Endothelial cell of umbilical vein (primary cell): ENCODE data around the gene THSD7A. TPM values are rescaled to one million over a fixed set of nuclear protein-coding genes. Genes with fewer than 3 reads are reported as not detected.

Experiments used
- BruUV-seq: library from RNA; stranded (reverse); fragments of 400-500 nt; replicated peaks from 2 replicates; lab custom pipeline; 2021; lab: Mats Ljungman, UMichigan
- CTCF ChIA-PET: fragments of 300-600, 350-600 bp; sonication (Branson Sonifier 250); formaldehyde crosslinking; loops from one replicate; lab custom pipeline; 2021; ENCODE audit warnings: antibody characterized with exemption, inconsistent platforms; lab: Charles Lee
- POLR2A ChIA-PET: fragments of 300-600, 350-600 bp; sonication (Branson Sonifier 250); formaldehyde crosslinking; loops from one replicate; lab custom pipeline; 2021; ENCODE audit warnings: antibody characterized with exemption, inconsistent platforms; lab: Charles Lee
- DNase-seq: peaks from one replicate; pipeline ENCODE4 v3.0.0-alpha.2; 2011; ENCODE audit warnings: low read depth, low spot score
- FAIRE-seq: peaks from 2 replicates; lab custom pipeline; 2011; peaks lifted over from hg19 to GRCh38; lab: Jason Lieb, UNC
- H2AFZ ChIP-seq: 2 replicates; pipeline ENCODE4 v1.6.0; 2012; ENCODE audit warnings: low read depth, low read length, control low read depth, inconsistent platforms
- H3K27ac ChIP-seq: 2 replicates; pipeline ENCODE4 v1.5.1; 2011; ENCODE audit warnings: low read depth, mild to moderate bottlenecking, control low read depth, low read length, moderate library complexity; ENCODE audit not compliant: insufficient read depth
- H3K27me3 ChIP-seq, 2 experiments: 2 replicates each; pipeline versions ENCODE4 v1.6.0 to v1.6.1; 2011; ENCODE audit warnings: low read length in 2 of 2, mixed read lengths in 1 of 2; ENCODE audit not compliant: control insufficient read depth in 2 of 2, insufficient read depth in 2 of 2
- H3K36me3 ChIP-seq, 2 experiments: 2 replicates in 1 of 2; 3 replicates in 1 of 2; pipeline ENCODE4 v1.5.1; 2011; ENCODE audit warnings: low read length in 2 of 2, mild to moderate bottlenecking in 1 of 2, moderate library complexity in 1 of 2; ENCODE audit not compliant: control insufficient read depth in 2 of 2, insufficient read depth in 2 of 2; ENCODE audit errors: extremely low read depth in 1 of 2
- H3K4me1 ChIP-seq: 3 replicates; pipeline ENCODE4 v1.5.1; 2011; ENCODE audit warnings: mild to moderate bottlenecking, low read length; ENCODE audit not compliant: control insufficient read depth, insufficient read depth; ENCODE audit errors: extremely low read depth
- H3K4me2 ChIP-seq: 2 replicates; pipeline ENCODE4 v1.6.1; 2011; ENCODE audit warnings: low read length, control low read depth, mixed read lengths; ENCODE audit not compliant: insufficient read depth
- H3K4me3 ChIP-seq, 3 experiments: fragments of 200-600 bp in 1 of 3; sonication (generic), shearing (Covaris generic) in 1 of 3; replicated peaks in 1 of 3; 2 replicates each; pipeline ENCODE4 v1.5.1; 2011 to 2016; ENCODE audit warnings: control low read depth in 3 of 3, low read length in 3 of 3, mild to moderate bottlenecking in 2 of 3, inconsistent platforms in 1 of 3, low read depth in 1 of 3, moderate library complexity in 1 of 3; ENCODE audit not compliant: insufficient read depth in 1 of 3
- H3K79me2 ChIP-seq: 2 replicates; pipeline ENCODE4 v1.6.0; 2012; ENCODE audit warnings: low read length, inconsistent platforms; ENCODE audit not compliant: control insufficient read depth, insufficient read depth
- H3K9ac ChIP-seq: replicated peaks from 2 replicates; pipeline ENCODE3; 2011; ENCODE audit warnings: low read length, control low read depth; ENCODE audit not compliant: insufficient read depth; ENCODE audit errors: extremely low read depth
- H3K9me1 ChIP-seq: replicated peaks from 3 replicates; pipeline ENCODE4 v1.6.0; 2011; ENCODE audit warnings: mild to moderate bottlenecking, low read length; ENCODE audit not compliant: control insufficient read depth, insufficient read depth; ENCODE audit errors: extremely low read depth
- H3K9me3 ChIP-seq: replicated peaks from 2 replicates; pipeline ENCODE4 v1.5.1; 2012; ENCODE audit warnings: low read length, inconsistent platforms; ENCODE audit not compliant: control insufficient read depth, insufficient read depth
- H4K20me1 ChIP-seq: replicated peaks from 2 replicates; pipeline ENCODE3; 2011; ENCODE audit warnings: mild to moderate bottlenecking, low read length; ENCODE audit not compliant: control insufficient read depth, insufficient read depth; ENCODE audit errors: extremely low read depth
- CTCF ChIP-seq, 2 donors: IDR thresholded peaks; 1 replicate in 1 of 2; 2 replicates in 1 of 2; pipeline ENCODE4 v1.5.1; 2011; ENCODE audit warnings: low read length in 2 of 2, mild to moderate bottlenecking in 2 of 2, moderate library complexity in 2 of 2, control low read depth in 1 of 2, inconsistent platforms in 1 of 2, low read depth in 1 of 2; ENCODE audit not compliant: insufficient read depth in 1 of 2; ENCODE audit errors: extremely low read depth in 1 of 2
- EZH2 ChIP-seq: IDR thresholded peaks from 2 replicates; pipeline ENCODE4 v1.6.1; 2012; ENCODE audit warnings: borderline replicate concordance, low read depth, mild to moderate bottlenecking, moderate library complexity, low read length, inconsistent platforms; ENCODE audit not compliant: severe bottlenecking
- FOS ChIP-seq: IDR thresholded peaks from 2 replicates; pipeline ENCODE4 v1.6.1; 2011; ENCODE audit warnings: mild to moderate bottlenecking, low read length, moderate library complexity, borderline replicate concordance; ENCODE audit not compliant: insufficient read depth
- GATA2 ChIP-seq: IDR thresholded peaks from 2 replicates; pipeline ENCODE4 v1.7.0; 2011; ENCODE audit warnings: low read depth, mild to moderate bottlenecking, moderate library complexity, mixed read lengths, low read length; ENCODE audit not compliant: insufficient read length, insufficient read depth
- JUN ChIP-seq: IDR thresholded peaks from 2 replicates; pipeline ENCODE4 v1.6.1; 2011; ENCODE audit warnings: borderline replicate concordance, low read depth; ENCODE audit not compliant: insufficient read length, insufficient read depth
- MYC ChIP-seq: IDR thresholded peaks from one replicate; pipeline ENCODE4 v1.6.1; 2011; ENCODE audit warnings: mild to moderate bottlenecking, low read depth, low read length
- POLR2A ChIP-seq: IDR thresholded peaks from 2 replicates; pipeline ENCODE4 v1.6.1; 2012; ENCODE audit warnings: low read depth, mild to moderate bottlenecking, control low read depth, low read length
- dilution Hi-C: fragments of 300-500 bp; cut with MboI; formaldehyde crosslinking; loops from one replicate; pipeline ENCODE4 v1.15.0; 2019; ENCODE audit warnings: low sequenced_read_pairs; ENCODE audit not compliant: extremely low pct_ligation_motif_present
- intact Hi-C: fragments of 100-400 bp; cut with micrococcal nuclease; formaldehyde crosslinking; loops from one replicate; pipeline ENCODE4 v1.10.0; 2022
- polyA plus RNA-seq, 4 experiments: library from polyadenylated mRNA; depleted of rRNA in 3 of 4; stranded (reverse) in 3 of 4; unstranded in 1 of 4; fragments of >200 nt; gene quantifications; 2 replicates each; pipeline versions ENCODE4 v1.2.1 to v1.2.3, GENCODE V29; 2011 to 2012; ENCODE audit warnings: missing spikeins in 1 of 4
- total RNA-seq: library from RNA; stranded (reverse); gene quantifications from 2 replicates; pipeline ENCODE4 v1.2.3, GENCODE V29; 2021
- TF ChIP-seq, protein P1 (sequence below): IDR thresholded peaks from 2 replicates; pipeline ENCODE4 v1.6.1; 2011; ENCODE audit not compliant: insufficient read depth, insufficient read length

The THSD7A gene
- total and polyA plus RNA-seq, 2 donors (not counting 3 experiments of a cell fraction or from before 2014, with no cell fraction given): 3.3 to 12.7 TPM

DNA sequence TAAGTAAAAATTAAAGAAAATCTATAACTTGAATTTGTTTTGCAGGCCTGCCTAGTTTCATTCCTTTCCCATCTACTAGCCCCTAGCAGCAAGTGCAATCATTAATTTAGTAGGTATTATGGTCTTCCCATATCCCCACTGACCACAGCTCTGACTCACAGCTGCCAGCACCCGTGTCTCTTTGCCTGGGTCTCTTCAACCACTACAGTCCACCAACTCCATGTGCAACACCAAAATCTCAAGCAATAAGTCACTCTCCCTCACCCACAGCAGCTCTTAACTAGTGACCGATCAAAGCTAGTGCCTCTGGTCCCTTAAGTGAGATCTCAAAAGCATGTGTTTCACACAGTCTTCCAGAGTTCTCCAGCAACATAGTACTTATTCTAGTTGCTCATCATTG lies 26.0 kb upstream of the THSD7A start:
- H4K20me1 ChIP-seq: no peaks in the 10 kb centered on the region
- no peaks in the 10 kb centered on the region for H3K9me3 ChIP-seq
- H3K36me3 ChIP-seq: no peaks in the 10 kb centered on the region
- peaks cover 6% of the 10 kb centered on the region for H3K4me1 ChIP-seq
- no TSS peak for BruUV-seq
- H3K27ac ChIP-seq: no peak overlapping the region
- CTCF ChIA-PET: interaction anchor here (1.0 to 1.5 kb wide), 3 partner anchors 16 to 26 kb away, joined by 3 read pairs; partner anchors contain the start of gene THSD7A
- H3K4me3 ChIP-seq: no peak overlapping the region
- POLR2A ChIA-PET: no interaction called here
- no peaks in the 10 kb centered on the region for H3K79me2 ChIP-seq
- DNase-seq (no peak), FAIRE-seq (no peak)
- dilution Hi-C loops (no loop called here), intact Hi-C loops (no loop called here)
- no peak overlapping the region for H3K9ac ChIP-seq
- no peaks in the 10 kb centered on the region for H3K27me3 ChIP-seq
- TF ChIP-seq GATA2: no peak
- no peak for TF ChIP-seq MYC
- TF ChIP-seq, protein P1, sequence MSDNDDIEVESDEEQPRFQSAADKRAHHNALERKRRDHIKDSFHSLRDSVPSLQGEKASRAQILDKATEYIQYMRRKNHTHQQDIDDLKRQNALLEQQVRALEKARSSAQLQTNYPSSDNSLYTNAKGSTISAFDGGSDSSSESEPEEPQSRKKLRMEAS: no peak
- no peak for TF ChIP-seq CTCF (IDR thresholded peaks at IDR 0.05; ENCODE audit: extremely low read depth in 1 of 2, insufficient read depth in 1 of 2, low read depth in 1 of 2, low read length in 2 of 2)
- no peak for TF ChIP-seq EZH2
- TF ChIP-seq JUN: no peak
- TF ChIP-seq FOS: no peak
- TF ChIP-seq POLR2A: no peak
- H3K4me2 ChIP-seq: no peak overlapping the region
- H3K9me1 ChIP-seq: no peaks in the 10 kb centered on the region
- no peak overlapping the region for H2AFZ ChIP-seq
